Kidney (tissue), 14 donors: Measurements from ENCODE around the gene KPNA1. TPM values are rescaled to one million over a fixed set of nuclear protein-coding genes. Genes with fewer than 3 reads are reported as not detected.

ENCODE experiments used
- DNase-seq, 5 donors: peaks; one replicate each; pipeline ENCODE4 v3.0.0-alpha.2; 2013 to 2020
- FAIRE-seq: peaks from 2 replicates; lab custom pipeline; 2012; peaks lifted over from hg19 to GRCh38; lab: Jason Lieb, UNC
- H3K27ac ChIP-seq, 2 donors: one replicate each; pipeline ENCODE4 v1.7.0; 2013; ENCODE audit warnings: low read depth in 2 of 2, low read length in 2 of 2, inconsistent platforms in 1 of 2
- H3K27me3 ChIP-seq: one replicate; pipeline ENCODE4 v1.7.1; 2013; ENCODE audit warnings: low read length, inconsistent platforms; ENCODE audit not compliant: control insufficient read depth, insufficient read depth
- H3K36me3 ChIP-seq, 3 donors: one replicate each; pipeline versions ENCODE4 v1.7.0 to v1.7.1; 2013; ENCODE audit warnings: low read length in 3 of 3, control low read depth in 1 of 3, inconsistent platforms in 1 of 3; ENCODE audit not compliant: insufficient read depth in 3 of 3, control insufficient read depth in 2 of 3
- H3K4me1 ChIP-seq, 3 donors: one replicate each; pipeline versions ENCODE4 v1.7.0 to v1.7.1; 2013; ENCODE audit warnings: low read length in 3 of 3, inconsistent platforms in 1 of 3, low read depth in 1 of 3; ENCODE audit not compliant: control insufficient read depth in 2 of 3, insufficient read depth in 2 of 3
- H3K4me3 ChIP-seq, 3 donors: one replicate each; pipeline versions ENCODE4 v1.7.0 to v1.8.1; 2013; ENCODE audit warnings: low read length in 3 of 3, control low read depth in 1 of 3, inconsistent platforms in 1 of 3
- H3K9ac ChIP-seq, 3 donors: one replicate each; pipeline versions ENCODE4 v1.7.0 to v1.7.1; 2013; ENCODE audit warnings: low read length in 3 of 3, control low read depth in 1 of 3, inconsistent platforms in 1 of 3
- H3K9me3 ChIP-seq, 3 donors: one replicate each; pipeline versions ENCODE4 v1.7.0 to v1.7.1; 2013; ENCODE audit warnings: low read length in 3 of 3, control low read depth in 1 of 3, inconsistent platforms in 1 of 3; ENCODE audit not compliant: control insufficient read depth in 2 of 3, insufficient read depth in 1 of 3
- CTCF ChIP-seq: IDR thresholded peaks from 3 replicates; pipeline ENCODE4 v1.5.1; 2012; ENCODE audit warnings: mild to moderate bottlenecking, moderate library complexity, borderline replicate concordance; ENCODE audit not compliant: insufficient read depth; ENCODE audit errors: extremely low read depth
- intact Hi-C: fragments of 100-400 bp; cut with DNase I; formaldehyde crosslinking; loops from one replicate; pipeline ENCODE4 v1.11.1; 2022
- polyA plus RNA-seq: library from polyadenylated mRNA; stranded (reverse); fragments of 350-450 nt; fragmentation: Illumina TruSeq; extraction: RNeasy Lipid Tissue Mini Kit (QIAGEN cat#74804); gene quantifications from one replicate; pipeline ENCODE4 v1.2.3, GENCODE V29; 2014; ENCODE audit warnings: low read depth, low replicate concordance; ENCODE audit not compliant: insufficient read depth
- total RNA-seq: library from RNA; stranded (reverse); fragmentation: NEBNext Ultra II Directional; extraction: Animal tissue kit (Norgen Biotek cat#: 25700); gene quantifications from one replicate; pipeline ENCODE4 v1.2.1, GENCODE V29; 2021
- donor health status: control.
- donor health status: control.
- donor health status: control.
- donor health status: control.
- donor health status: control.
- donor health status: DM: yes; HTN: yes; CAD: no.
- donor health status: Normal renal cell carcinoma (clear cell type).

The KPNA1 gene
- total and polyA plus RNA-seq, 2 donors from 2014 or later, result 16.8 to 64.5 TPM

GRCh38 chr3:122555275-122556071 is 40.7 kb upstream of the KPNA1 start:
- DNase-seq (peak in 1 of 5 donors; percentile 14), FAIRE-seq (no peak)
- intact Hi-C loops, result no loop called here
- H3K27ac ChIP-seq, result no peak overlapping the region
- no peaks in the 10 kb centered on the region for H3K27me3 ChIP-seq
- H3K9me3 ChIP-seq, result no peaks in the 10 kb centered on the region
- H3K36me3 ChIP-seq, result peaks cover 0 to 13% (median 7%) of the 10 kb centered on the region in 3 donors
- no peak overlapping the region for H3K9ac ChIP-seq
- H3K4me1 ChIP-seq, result no peaks in the 10 kb centered on the region
- H3K4me3 ChIP-seq, result no peak overlapping the region
- no peak for TF ChIP-seq CTCF

GRCh38 chr3:122553171-122553570 is 38.4 kb upstream of the KPNA1 start:
- Histone ChIP-seq H3K27ac (no peak overlapping the region), H3K27me3 (no peaks in the 10 kb centered on the region), H3K9ac (no peak overlapping the region), H3K36me3 (peaks cover 0 to 19% (median 7%) of the 10 kb centered on the region in 3 donors), H3K9me3 (no peaks in the 10 kb centered on the region), H3K4me3 (no peak overlapping the region), H3K4me1 (no peaks in the 10 kb centered on the region)
- FAIRE-seq (no peak), DNase-seq (no peak)
- intact Hi-C loops, result no loop called here
- no peak for TF ChIP-seq CTCF

GRCh38 chr3:122548619-122549018 is 33.9 kb upstream of the KPNA1 start:
- no peak overlapping the region for H3K4me3 ChIP-seq
- no peaks in the 10 kb centered on the region for H3K27me3 ChIP-seq
- intact Hi-C loops, result no loop called here
- H3K9me3 ChIP-seq, result no peaks in the 10 kb centered on the region
- H3K4me1 ChIP-seq, result no peaks in the 10 kb centered on the region
- no peak for TF ChIP-seq CTCF
- H3K9ac ChIP-seq, result no peak overlapping the region
- H3K27ac ChIP-seq, result no peak overlapping the region
- H3K36me3 ChIP-seq, result peaks cover 0 to 19% (median 11%) of the 10 kb centered on the region in 3 donors
- no peak for FAIRE-seq
- DNase-seq, result no peak
